HUES64 (cell line): ENCODE data around the gene RBBP7.

Source experiments
- H3K27ac ChIP-seq: 2 replicates; pipeline ENCODE4 v1.7.0; 2013; ENCODE audit warnings: low read depth, low read length, inconsistent platforms
- H3K27me3 ChIP-seq: 2 replicates; pipeline ENCODE4 v1.6.1; 2013; ENCODE audit warnings: mild to moderate bottlenecking, low read length; ENCODE audit not compliant: insufficient read depth
- H3K36me3 ChIP-seq: 2 replicates; pipeline ENCODE4 v1.6.1; 2013; ENCODE audit warnings: mild to moderate bottlenecking, low read length; ENCODE audit not compliant: insufficient read depth
- H3K4me1 ChIP-seq: 2 replicates; pipeline ENCODE4 v1.6.1; 2013; ENCODE audit warnings: mild to moderate bottlenecking, low read length, moderate library complexity; ENCODE audit not compliant: insufficient read depth
- H3K4me3 ChIP-seq: 2 replicates; pipeline ENCODE4 v1.5.1; 2013; ENCODE audit warnings: mild to moderate bottlenecking, low read length, moderate library complexity
- H3K9ac ChIP-seq: 2 replicates; pipeline ENCODE4 v1.6.1; 2013; ENCODE audit warnings: mild to moderate bottlenecking, low read depth, low read length
- H3K9me3 ChIP-seq: 2 replicates; pipeline ENCODE4 v1.6.1; 2013; ENCODE audit warnings: low read depth, low read length; ENCODE audit not compliant: insufficient read depth
- WGBS: fragments of 150-250, 120-280 bp; methylation state at CpG from one replicate; pipeline ENCODE4 v1.1.7; 2013; ENCODE audit warnings: missing lambda C conversion rate; 5-methylcytosine and 5-hydroxymethylcytosine counted together

Gene RBBP7

GRCh38 chrX:16825264-16826035 is 44.7 kb downstream of the RBBP7 start:
- H3K27me3 ChIP-seq: no peaks in the 10 kb centered on the region
- H3K9me3 ChIP-seq: no peaks in the 10 kb centered on the region
- WGBS: 91% methylated on average over 7 of the region's 8 CpGs
- H3K4me3 ChIP-seq: no peak overlapping the region
- H3K9ac ChIP-seq: no peak overlapping the region
- peaks cover 7% of the 10 kb centered on the region; the same call in 1 of the 2 replicates for H3K4me1 ChIP-seq
- peaks cover 64% of the 10 kb centered on the region for H3K36me3 ChIP-seq
- H3K27ac ChIP-seq: no peak overlapping the region

DNA sequence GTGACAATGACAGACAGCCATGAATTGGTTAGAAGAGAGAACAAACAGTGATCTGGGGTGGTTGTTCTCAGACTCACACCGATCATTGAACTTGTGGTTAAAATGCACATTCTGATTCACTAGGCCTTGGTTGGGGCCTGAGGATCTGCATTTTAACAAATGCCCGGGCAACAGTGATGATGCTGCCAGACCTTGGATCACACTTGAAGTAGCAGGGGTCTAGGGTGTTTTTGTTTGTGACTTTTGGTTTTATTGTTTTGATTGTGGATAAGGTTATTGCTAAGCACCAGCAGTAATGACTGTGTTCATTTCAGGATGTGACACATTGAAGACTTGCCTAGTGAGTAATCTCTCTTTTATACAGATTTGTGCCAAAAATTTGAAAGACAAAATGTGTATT is 47.4 kb downstream of the RBBP7 start:
- Histone ChIP-seq H3K27me3 (no peaks in the 10 kb centered on the region), H3K4me1 (no peaks in the 10 kb centered on the region), H3K36me3 (peaks cover 62% of the 10 kb centered on the region), H3K27ac (no peak overlapping the region), H3K9ac (no peak overlapping the region), H3K9me3 (no peaks in the 10 kb centered on the region), H3K4me3 (no peak overlapping the region)
- WGBS: 98% methylated on average over 2 of the region's 2 CpGs

GRCh38 chrX:16819634-16820033 is 50.5 kb downstream of the RBBP7 start:
- 98% methylated on average over 4 of the region's 5 CpGs for WGBS
- Histone ChIP-seq H3K36me3 (peaks cover 51% of the 10 kb centered on the region), H3K4me3 (no peak overlapping the region)

GRCh38 chrX:16814597-16814996 is 55.6 kb downstream of the RBBP7 start:
- H3K4me3 ChIP-seq: no peak overlapping the region
- no CpG with 5 or more reads among the region's 1 CpG for WGBS
- peaks cover 21% of the 10 kb centered on the region for H3K36me3 ChIP-seq
- H3K27ac ChIP-seq: no peak overlapping the region
- H3K4me1 ChIP-seq: no peaks in the 10 kb centered on the region
- H3K9ac ChIP-seq: no peak overlapping the region
- no peaks in the 10 kb centered on the region for H3K9me3 ChIP-seq
- no peaks in the 10 kb centered on the region for H3K27me3 ChIP-seq

More at GRCh38 chrX:16819634-16820033, 50.5 kb downstream of the RBBP7 start:
- H3K4me1 ChIP-seq: no peaks in the 10 kb centered on the region
- no peaks in the 10 kb centered on the region for H3K9me3 ChIP-seq
- H3K27me3 ChIP-seq: no peaks in the 10 kb centered on the region
- no peak overlapping the region for H3K27ac ChIP-seq
- H3K9ac ChIP-seq: no peak overlapping the region

DNA sequence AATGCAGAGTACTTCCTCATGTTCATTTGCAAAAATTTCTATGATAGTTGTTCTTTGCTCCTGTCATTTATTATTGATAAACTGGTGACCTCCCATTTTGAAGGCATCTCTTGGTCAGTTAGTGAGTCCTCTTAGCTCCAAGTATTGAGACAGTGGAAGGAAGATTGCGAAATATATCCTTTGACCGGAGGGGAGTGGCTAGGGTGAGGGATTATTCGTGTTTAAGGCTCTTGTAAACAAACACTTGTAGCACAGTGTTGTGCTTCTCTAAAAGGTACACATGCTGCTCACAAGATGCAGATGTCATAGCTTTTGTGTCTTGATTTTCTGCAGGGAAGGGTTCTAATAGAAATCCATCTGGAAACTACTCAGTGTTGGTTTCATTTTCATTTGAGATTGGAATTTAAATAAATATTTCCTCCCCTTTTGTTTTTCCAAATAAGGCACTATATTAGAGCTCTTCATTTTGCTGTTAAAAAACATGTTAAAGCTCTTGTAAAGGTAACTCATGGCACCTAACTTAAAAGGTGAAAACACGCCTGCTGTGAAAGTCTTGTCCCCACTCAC is 62.1 kb downstream of the RBBP7 start:
- Histone ChIP-seq H3K9me3 (no peaks in the 10 kb centered on the region), H3K27me3 (no peaks in the 10 kb centered on the region), H3K36me3 (peaks cover 15% of the 10 kb centered on the region), H3K4me1 (0 out of 2 replicates have a peak, but pooled peaks cover 11% of the 10 kb centered on the region), H3K9ac (no peak overlapping the region), H3K4me3 (no peak overlapping the region), H3K27ac (no peak overlapping the region)
- 73% methylated on average over 4 of the region's 4 CpGs for WGBS

DNA sequence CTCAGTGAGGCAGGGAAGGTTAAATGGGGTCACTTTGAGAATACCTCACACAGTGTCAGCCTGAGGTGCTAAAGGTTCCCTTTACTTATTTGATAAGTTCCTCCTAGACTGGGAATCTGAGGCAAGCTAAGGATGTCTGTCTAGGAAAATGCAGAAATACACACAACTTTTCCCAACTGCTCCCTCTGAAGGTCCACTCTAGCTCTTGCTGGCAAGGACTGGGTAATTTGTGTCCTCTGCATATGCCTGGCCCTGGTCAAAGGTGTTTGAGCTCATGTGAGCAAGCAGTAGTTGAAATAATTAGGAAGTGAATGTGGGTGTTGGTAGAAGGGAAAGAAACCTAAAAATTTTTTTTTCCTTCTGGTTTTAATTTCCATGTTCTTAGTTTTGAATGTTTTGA is 62.6 kb downstream of the RBBP7 start:
- Histone ChIP-seq H3K27me3 (no peaks in the 10 kb centered on the region), H3K9me3 (no peaks in the 10 kb centered on the region), H3K9ac (no peak overlapping the region), H3K27ac (no peak overlapping the region), H3K36me3 (peaks cover 15% of the 10 kb centered on the region), H3K4me1 (0 out of 2 replicates have a peak, but pooled peaks cover 11% of the 10 kb centered on the region), H3K4me3 (no peak overlapping the region)

DNA sequence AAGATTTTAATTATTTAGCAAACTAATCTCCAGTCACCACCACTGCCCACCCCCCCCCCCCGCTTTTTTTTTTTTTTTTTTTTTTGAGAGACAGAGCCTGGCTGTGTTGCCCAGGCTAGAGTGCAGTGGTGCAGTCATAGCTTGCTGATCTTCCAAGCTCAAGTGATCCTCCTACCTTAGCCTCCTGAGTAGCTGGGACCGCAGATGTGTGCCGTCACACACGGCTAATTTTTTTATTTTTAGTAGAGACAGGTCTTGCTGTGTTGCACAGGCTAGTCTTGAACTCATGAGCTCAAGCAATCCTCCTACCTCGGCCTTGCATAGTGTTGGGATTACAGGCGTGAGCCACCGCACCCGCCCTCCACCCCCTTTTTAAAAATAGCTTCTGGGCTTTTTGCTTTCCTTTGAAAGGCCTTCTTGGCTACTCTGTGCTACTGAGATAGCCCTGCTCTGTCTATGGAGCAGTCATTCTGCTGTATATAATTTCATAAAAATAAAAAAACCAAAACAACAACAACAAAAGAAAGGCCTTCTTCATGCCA is 65.2 kb downstream of the RBBP7 start:
- peaks cover 15% of the 10 kb centered on the region for H3K36me3 ChIP-seq
- no peak overlapping the region for H3K4me3 ChIP-seq
- H3K9ac ChIP-seq: no peak overlapping the region
- no peaks in the 10 kb centered on the region for H3K27me3 ChIP-seq
- H3K27ac ChIP-seq: no peak overlapping the region
- 0 out of 2 replicates have a peak, but pooled peaks cover 11% of the 10 kb centered on the region for H3K4me1 ChIP-seq
- H3K9me3 ChIP-seq: no peaks in the 10 kb centered on the region
- 99% methylated on average over 5 of the region's 8 CpGs for WGBS

DNA sequence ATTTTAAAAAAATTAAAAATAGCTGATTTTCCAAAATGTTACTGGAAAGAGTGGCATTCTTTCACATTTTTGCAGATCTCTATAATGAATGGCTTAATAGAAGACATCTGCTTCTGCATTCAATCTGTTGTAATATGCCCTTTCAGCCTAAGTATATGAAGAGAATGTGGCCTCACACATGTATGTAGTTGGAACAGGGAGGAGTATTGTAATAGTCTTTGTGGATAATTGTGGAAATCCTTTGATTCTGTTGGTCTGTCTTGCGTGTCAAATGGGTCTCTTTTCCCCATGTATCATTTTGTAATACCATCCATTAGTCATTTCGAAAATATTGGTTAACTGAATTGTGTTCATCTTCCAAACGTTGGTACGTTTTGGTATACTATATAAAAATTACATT is 72.3 kb downstream of the RBBP7 start:
- Histone ChIP-seq H3K9me3 (no peaks in the 10 kb centered on the region), H3K4me3 (no peak overlapping the region), H3K9ac (no peak overlapping the region), H3K27me3 (no peaks in the 10 kb centered on the region), H3K27ac (no peak overlapping the region), H3K4me1 (no peaks in the 10 kb centered on the region), H3K36me3 (peaks cover 38% of the 10 kb centered on the region)
- WGBS: no CpG with 5 or more reads among the region's 4 CpGs

- no peaks in the 10 kb centered on the region for H3K27me3 ChIP-seq
- no peaks in the 10 kb centered on the region for H3K9me3 ChIP-seq
- H3K36me3 ChIP-seq: peaks cover 37% of the 10 kb centered on the region
- no peak overlapping the region for H3K27ac ChIP-seq
- 95% methylated on average over 5 of the region's 5 CpGs for WGBS
- H3K4me3 ChIP-seq: no peak overlapping the region
- no peak overlapping the region for H3K9ac ChIP-seq
- H3K4me1 ChIP-seq: no peaks in the 10 kb centered on the region
Observed at GRCh38 chrX:16797358-16797757, 72.8 kb downstream of the RBBP7 start.

GRCh38 chrX:16796298-16796697 is 73.9 kb downstream of the RBBP7 start:
- no peaks in the 10 kb centered on the region for H3K27me3 ChIP-seq
- H3K36me3 ChIP-seq: peaks cover 44% of the 10 kb centered on the region
- H3K4me1 ChIP-seq: no peaks in the 10 kb centered on the region
- no peak overlapping the region for H3K9ac ChIP-seq
- H3K9me3 ChIP-seq: no peaks in the 10 kb centered on the region
- H3K4me3 ChIP-seq: no peak overlapping the region
- no peak overlapping the region for H3K27ac ChIP-seq
- 96% methylated on average over 2 of the region's 4 CpGs for WGBS
